ENCODE results near the gene TARP.
A peak's percentile ranks its signal among the peaks of the same experiment; 100 is the strongest.
"Not testable (repeated sequence)": the region's sequence is repeated elsewhere in the genome, so short reads cannot be mapped to it uniquely, and the experiment has no call there.

Gene TARP

DNA sequence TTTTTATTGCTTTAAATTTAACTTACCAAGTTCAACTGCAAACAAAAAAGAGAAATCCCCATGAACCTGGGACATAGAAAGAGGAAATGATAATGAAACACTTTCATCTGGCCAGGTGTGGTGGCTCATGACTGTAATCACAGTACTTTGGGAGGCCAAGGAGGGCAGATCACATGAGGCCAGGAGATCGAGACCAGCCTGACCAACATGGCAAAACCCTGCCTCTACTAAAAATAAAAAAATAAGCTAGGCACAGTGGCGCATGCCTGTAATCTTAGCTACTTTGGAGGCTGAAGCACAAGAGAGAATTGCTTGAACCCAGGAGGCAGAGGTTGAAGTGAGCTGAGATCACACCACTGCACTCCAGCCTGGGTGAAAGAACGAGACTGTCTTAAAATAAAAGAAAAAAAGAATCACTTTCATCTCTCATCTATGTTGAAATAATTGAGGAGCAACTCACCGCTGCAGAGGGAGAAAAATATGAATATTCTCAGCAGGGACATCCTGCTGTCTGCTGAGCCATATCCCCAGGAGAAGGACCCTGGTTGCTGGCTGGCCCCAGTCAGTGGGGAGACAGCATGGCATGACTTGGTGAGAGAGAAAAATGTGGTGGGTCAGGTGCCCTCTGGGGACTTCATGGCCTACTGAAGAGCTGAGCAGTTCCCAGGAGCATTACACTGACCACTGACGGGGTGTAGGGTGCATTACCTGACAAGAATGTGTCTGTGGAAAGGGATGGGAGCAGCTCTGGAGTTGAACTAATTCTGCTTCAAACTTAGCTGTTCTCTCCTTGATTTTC is 22.8 kb upstream of the TARP start:
- DNase-seq: no peak

DNA sequence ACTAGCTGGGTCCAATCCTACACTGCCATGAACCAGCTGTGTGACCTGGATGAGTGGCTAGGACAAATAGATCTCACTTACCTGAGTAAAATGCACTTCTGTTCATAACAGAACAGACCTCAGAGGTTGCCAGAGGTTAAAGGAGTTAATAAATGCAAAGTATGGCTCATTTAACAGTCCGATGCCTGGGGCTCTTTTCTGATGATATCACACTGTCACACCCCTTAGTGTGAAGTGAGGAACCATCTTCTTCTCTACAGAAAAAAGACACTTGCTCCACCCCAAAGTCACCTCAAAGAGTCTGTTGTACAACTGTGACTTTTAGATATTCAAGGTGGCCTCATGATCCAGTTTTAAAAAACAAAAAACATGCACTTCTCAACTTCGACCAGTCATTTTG is 21.5 kb upstream of the TARP start:
- DNase-seq: no peak

DNA sequence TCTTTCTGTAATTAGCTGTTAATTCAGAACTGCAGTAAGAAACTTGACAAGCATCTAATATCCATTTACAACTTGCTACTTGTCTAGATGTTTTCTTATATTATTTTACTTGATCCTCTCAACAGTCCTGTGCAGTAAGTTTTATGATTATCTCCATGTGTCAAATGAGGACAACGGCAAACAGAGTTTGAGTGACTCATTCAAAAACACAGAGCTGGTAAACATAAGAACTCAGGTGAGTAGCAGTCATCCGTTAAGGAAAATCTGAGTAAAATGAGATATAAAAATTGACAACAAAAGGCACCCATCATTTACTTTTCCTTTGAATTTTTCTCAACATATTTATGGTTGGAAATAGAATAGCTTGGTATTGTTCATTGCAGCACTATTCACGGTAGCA is 19.0 kb upstream of the TARP start:
- no peak for DNase-seq

DNA sequence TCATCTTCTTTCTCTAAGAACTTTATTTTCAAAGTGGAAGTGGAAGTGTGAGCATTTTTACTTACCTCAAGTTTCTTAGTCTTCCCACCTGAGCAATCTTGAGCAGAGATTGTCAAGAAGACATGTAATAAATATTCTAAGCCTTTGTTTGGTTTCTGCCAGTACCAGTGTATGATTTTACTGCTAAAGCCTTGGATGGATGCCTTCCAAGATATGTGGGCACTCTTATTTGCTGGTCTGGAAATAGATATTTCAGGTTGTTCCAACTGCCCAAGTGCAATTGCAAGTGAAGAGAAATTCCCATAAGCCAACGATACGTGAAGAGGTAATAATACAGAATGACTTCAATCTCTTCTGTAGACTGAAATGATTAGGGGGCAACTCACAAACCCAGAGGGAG is 18.2 kb upstream of the TARP start:
- DNase-seq: no peak

DNA sequence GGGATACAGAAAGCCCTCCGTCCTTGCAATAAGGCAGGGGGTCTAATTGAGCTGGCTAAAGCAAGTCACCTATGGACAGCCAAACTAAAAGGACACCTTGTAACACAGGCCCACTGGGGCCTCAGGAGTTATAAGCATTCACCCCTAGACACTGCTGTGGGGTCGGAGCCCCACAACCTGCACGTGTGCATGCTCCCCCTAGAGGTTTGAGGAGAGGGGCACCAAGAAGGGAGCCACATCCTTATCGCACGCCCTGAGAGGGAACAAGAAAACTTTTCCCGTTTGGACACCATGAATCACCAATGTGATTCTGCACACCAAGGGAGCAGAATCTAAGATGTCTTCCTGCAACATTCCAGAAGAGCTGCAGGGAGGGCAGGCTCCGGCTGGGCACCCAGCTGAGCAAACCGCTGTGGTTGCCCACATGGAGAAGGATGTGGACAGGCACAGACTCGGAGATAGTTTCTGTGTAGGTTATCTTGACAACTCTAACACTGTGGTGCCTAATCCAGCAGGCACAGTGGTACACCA is 17.7 kb upstream of the TARP start:
- no peak for DNase-seq

DNA sequence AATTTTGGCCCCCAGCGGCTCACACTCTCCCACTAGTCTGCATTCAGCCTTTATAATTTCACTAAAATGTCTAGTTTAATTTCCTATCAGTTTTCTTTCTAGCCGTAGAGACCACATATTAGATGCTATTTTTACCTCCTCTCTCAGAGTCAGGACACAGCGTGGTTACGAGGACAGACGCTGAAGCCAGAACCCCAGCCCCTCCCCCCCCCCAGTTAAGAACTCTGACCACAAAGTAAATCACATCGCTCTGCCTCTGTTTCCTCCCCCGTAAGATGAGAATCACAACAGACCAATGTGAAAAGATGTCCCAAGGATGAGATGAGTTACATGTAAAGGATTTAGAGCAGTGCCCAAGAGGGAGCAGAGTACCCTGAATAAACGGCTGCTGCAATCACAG is 11.1 kb upstream of the TARP start:
- no peak for DNase-seq

DNA sequence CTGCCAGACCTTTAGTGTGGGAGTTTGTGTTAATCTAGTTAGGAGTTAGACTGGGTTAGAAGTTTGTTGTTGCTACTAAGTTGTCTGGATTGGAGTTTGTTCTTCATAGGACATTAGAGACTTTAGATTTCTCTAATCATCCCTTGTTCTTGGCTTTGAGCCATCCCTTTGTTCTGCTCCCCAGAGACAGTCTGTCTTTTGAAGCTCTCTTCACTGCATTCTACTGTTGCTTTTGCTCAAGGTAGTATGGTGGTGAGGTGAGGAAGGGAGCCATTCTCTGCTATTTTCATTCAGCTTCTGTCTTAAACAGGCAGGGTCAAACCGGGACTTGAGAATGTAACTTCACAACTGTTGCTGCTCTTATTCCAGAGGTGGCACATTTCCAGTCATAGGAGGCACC is 10.4 kb upstream of the TARP start:
- no peak for DNase-seq

DNA sequence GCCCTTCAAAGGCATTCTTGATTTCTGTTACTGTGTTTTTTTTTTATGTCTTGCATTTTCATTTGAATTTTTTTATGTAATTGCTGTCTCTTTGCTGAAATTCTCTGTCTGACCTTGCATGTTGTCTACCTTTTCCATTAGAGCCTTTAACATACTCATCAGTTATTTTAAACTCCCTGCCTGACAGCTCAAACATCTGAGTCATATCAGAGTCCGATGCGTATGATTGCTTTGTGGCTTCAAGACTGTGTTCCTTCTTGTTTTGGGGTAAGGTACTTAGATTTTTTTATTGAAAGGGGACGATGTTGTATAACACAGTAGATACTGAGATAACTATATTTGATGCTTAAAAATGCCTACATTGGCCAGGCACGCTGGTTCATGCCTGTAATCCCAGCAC is 9.7 kb upstream of the TARP start:
- no peak for DNase-seq

DNA sequence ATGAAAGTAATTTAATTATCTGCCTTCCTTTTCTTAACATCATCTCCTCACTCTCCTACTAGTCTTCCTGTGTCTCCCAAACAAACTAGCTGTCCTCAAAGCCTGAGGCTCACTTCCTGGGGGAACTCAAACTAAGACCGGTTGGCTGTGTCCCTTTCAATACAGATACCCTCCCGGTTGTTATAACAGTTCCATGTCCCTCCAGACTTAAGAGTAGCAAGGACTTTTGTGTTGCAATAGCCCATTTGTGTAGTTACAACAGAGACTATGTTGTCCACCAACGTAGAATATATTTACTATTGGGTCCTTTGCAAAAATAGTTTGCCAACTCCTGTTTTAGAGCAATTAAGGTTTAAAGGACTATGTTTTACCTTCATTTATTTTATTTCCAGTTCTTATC is 8.6 kb upstream of the TARP start:
- DNase-seq: no peak

DNA sequence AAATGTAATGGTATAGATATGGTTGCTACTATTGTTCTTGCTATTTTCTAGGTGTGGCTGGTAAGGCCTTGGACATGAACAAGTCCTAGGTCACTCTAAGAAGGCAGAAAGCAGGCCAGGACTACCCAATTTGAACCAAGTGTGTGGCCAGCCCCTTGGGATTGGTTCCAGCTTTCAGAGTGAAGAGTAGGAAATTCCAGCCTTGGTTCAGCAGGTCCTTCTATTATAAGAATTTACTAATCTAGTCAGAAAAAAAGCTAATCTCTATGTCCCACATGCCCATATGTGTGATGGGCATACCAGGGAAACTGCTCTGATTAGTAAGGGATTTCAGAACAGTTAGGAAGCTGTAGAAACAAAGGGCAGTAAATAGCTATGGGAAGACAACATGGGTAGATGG is 7.8 kb upstream of the TARP start:
- no peak for DNase-seq

DNA sequence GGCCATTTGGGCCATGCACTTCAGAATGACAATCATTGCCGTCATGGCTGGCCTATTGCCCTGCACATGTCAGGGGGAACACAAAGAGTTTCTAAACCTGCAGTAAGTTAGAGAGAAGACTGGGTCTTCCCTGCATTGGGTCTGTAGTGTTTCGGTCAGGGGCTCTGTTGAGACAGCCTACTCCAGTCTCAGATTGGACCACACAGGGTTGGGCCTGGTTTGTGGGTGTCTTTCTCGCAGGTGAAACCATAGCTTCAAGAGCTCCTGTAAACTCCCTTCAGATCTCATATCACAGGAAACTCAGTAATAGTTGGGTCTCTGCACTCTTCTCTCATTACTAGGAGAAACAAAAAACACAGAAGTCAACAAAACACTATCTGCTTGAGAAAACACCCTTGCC is 7.3 kb upstream of the TARP start:
- no peak for DNase-seq

DNA sequence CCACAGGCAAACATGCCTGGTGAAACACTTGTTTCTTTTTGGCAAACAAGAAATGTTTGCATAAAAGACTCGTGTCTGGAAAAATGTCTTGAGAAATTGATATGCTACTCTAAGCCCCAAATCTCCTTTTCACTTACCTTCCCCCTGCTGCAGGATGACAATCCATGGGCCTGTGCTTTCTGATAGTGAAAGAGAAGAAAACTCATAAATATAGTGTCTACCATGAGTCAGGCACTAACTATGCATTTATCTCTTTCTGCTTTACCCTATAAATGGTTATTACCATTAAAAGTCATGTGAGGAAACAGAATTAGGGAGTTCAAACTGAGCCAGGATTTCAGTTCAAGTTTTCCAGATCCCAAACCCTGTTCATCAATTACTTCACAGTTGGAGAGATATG is 6.6 kb upstream of the TARP start:
- no peak for DNase-seq

DNA sequence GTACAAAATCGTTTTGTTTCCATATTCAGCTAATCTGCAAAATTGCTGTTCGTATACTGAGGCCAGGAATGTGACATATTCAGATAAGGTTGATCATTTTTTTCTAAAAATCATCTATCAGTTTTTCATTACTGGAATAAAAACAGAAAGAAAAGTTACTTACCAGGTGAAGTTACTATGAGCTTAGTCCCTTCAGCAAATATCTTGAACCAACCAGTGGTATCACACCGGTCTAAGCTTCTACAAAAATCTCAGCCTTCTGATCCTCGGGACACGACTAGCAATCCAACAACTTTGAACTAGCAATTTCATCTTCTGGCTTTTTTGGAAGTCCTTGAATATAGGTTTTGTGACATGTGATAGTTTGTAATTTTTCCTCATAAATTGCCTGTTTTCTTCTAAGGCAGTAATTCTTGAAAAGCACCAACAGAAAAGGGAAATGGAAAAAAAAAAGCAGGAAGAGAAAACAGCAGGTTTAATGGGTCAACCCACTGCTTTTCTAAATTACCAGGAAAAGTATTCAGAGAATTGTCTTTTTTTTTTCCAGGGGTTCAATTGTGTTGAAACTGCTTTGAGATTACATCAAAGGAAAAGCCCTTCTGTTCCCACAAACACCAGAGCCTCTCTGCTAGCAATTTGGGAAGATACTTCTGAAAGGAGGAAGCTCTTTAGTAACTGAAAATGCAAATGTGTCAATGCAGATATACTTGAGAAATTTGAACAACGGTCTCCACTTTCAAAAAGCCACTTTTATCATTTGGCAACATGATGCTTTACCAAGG is 2.9 kb upstream of the TARP start:
- DNase-seq: no peak

DNA sequence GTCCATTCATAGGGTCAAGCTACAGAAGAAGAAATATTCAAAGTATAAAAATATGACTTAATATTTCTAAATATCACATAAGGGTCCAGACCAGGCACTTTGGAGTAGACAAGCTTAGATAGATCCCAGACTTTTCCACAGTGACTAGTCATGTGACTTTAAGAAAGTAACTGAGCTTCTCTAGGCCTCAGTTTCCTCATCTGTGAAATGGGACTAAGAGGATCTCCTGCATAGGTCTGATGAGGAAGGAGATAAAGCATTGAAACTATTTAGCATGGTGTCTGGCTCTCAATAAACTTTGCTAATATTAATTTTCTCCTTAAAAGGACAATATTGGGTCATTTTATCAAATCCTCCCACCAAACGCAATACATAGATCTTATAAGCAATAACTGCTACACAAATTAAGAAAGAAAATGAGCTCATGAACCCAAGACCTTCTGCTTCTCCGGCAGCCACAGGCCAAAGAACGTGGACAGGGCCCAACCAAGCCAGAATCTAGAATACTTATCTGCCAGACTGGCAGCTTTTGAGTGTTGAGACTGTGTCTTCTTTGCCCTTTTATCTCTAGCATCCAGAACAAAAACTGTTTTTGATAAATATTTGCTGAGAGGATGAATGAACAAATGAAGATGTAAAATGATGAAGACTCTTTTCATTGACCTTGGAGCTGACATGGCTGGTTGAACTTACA is 1.6 kb upstream of the TARP start:
- no peak for DNase-seq

DNA sequence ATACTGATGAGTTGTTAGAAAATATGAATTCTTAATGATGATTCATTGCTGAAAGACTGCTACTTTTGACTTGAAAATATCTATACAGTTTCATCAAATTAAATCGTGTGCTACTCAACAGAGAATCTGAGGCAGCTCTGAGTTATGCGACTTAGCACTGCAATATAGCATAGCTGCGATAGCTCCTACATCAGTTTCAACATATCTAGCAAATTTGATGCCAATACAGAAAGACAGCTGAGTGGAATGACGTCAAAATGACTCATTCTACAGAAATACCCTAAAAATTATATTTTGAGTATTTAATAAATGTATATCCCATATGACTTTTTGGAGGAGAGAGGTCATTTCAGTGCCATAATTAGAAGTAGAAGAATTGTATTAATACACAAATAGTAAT is 1.1 kb upstream of the TARP start:
- DNase-seq: no peak

DNA sequence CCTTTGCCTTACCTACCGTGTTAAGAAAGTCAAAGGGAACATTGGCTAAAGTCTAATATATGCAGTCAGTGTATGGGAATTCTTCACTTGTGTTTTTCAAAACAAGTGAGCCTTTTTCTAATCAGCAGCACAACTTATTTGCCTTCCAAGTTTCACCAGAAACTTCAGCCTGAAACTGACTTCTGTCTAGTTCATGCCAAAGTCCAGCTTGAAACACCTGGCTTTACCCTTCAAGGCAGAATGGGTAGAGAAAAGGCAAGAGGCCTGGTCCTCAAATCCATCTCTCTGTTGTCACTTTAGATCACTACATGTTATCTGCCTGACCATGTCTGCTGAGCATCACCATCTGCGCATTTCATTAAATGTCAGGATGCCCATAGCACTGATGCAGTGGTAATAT is 3.0 kb downstream of the TARP start:
- not testable (repeated sequence) for DNase-seq

DNA sequence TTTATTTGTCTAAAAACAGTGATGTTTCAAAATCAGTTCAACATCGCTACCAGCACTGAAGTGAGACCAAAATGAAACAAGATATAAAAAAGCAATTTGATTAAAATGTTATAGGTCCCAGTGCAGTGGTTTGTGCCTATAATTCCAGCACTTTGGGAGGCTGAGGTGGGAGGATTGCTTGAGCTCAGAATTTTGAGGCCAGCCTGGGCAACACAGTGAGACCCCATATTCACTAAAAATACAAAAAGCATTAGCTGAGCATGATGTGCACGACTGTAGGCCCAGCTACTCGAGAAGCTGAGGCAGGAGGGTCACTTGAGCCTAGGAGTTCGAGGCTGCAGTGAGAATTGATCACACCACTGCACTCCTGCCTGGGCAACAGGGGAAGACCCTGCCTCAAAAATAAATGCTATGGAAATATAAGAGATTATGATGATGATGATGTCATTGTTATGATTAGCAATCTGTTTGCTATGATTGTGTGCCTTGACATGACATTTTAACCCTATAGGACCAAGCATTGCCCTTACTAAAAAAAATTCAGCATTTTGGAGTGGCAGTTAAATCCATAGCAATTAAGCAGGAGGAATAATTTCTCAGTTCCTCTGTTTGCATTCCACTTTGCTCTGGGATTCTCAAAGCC is 3.6 kb downstream of the TARP start:
- not testable (repeated sequence) for DNase-seq

DNA sequence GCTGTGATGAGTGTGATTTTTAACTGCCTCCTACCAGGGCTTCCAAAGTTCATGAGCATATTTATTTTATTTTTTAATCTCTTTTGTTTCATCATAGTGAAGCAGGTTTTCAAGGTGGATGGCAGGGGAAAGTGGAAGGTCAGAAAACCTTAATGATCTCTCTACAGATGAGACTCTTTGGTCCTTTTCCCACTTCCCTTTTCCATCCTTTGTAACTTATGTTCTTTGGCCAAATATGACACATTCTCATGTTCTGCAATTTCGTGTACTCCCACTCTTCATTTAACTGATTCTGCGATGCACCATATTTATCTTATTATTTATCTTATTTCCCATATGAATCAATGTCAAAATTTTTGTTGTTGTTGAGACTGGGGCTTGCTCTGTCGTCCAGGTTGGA is 7.5 kb downstream of the TARP start:
- not testable (repeated sequence) for DNase-seq

DNA sequence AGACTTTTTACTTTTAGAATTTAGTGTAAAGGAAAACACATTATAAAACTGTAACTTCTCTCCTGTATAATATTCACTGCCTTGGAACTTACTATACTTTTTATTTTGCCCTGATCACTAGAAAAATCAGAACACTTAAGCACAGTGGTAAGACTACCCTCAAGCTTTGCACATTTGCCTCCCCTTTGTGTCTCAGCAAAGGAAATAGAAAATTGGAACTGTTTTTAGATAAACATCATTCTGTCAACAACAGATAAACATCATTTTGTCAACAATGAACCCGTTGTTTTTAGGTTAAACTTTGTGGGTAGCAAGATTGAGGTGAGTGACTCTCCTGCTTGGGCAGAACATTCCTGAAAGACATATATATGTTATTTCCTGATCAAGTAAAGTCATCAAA is 8.8 kb downstream of the TARP start:
- DNase-seq: not testable (repeated sequence)

DNA sequence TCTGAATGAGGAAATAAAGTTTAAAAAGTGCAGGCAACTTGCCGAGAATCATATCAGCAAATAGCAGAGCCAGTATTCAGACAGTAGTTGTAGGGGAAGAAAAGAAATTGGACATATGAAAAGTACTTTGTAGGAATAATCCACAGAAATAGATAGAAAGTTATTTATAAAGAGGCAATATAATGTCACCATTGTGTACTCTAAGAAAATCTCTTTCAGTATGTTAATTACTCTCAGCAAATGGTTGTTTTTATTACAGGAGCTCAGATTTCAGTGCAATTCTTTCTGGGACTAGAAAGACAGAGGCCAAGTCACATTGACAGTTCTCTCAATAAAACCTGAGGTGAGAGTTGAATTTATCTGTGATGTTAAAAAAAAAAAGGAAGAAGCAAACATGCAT is 10.2 kb downstream of the TARP start:
- not testable (repeated sequence) for DNase-seq

DNA sequence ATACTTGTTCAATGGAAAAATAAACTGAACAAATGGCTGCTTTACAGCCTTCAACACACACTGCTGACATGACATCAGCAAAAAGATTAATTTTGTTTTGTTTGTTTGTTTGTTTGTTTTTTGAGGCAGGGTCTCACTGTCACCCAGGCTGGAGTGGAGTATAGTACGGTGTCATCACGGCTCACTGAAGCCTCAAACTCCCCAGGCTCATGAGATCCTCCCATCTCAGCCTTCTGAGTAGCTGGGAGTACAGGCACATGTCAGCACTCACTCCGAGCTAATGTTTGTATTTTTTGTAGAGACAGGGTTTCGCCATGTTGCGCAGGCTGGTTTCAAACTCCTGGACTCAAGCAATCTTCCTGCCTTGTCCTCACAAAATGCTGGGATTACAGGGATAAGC is 10.9 kb downstream of the TARP start:
- peak in 2 of 14 donors; percentile 3 to 4 for DNase-seq

DNA sequence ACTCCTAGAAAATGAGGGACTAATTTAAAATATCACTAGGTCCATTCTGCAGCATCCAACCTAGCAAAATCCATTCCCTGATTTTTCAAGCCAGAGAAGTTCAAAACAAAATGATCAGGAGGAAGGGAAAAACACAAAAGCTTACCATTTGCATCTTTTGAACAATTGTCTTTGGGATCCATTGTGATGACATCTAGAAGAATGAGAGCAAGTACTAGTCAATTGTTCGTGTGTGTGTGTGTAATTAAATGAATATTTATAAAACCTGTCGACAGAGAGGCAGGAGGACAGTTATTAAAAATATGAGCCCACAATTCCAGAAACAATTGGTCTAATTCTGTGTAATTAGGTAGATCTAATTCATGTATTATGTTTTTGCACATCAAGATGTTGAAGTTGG is 11.4 kb downstream of the TARP start:
- DNase-seq: not testable (repeated sequence)

DNA sequence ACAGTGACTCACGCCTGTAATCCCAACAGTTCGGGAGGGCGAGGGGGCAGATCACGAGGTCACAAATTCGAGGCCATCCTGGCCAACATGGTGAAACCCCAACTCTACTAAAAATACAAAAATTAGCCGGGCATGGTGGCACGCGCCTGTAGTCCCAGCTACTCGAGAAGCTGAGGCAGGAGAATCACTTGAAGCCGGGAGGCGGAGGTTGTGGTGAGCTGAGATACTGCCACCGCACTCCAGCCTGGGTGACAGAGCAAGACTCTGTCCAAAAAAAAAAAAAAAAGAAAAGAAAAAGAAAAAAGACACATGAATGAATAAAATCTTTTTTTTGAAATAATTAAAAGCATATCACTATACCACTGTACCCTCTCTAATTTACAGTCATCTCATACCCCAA is 11.8 kb downstream of the TARP start:
- DNase-seq: not testable (repeated sequence)

All from C1 segment of cervical spinal cord (tissue), 14 donors.